SK-N-SH (cell line): ENCODE measurements around the gene TBC1D9B. TPM values are rescaled to one million over a fixed set of nuclear protein-coding genes. Genes with fewer than 3 reads are reported as not detected.

Experiments used
- CTCF ChIA-PET: fragments of 300-600, 350-600 bp; formaldehyde crosslinking; extraction: SDS; loops from one replicate; lab custom pipeline; 2021; lab: Yijun Ruan, JAX
- POLR2A ChIA-PET: fragments of 350-600 bp; sonication (Branson Sonifier 250); formaldehyde crosslinking; extraction: SDS; loops from one replicate; lab custom pipeline; 2020; ENCODE audit warnings: antibody characterized with exemption, inconsistent platforms; lab: Yijun Ruan, JAX
- DNase-seq: peaks from one replicate; pipeline ENCODE4 v3.0.0; 2012
- H2AFZ ChIP-seq: fragments of 200-600 bp; sonication (generic); 2 replicates; pipeline ENCODE4 v1.8.1; 2016; ENCODE audit warnings: antibody characterized with exemption, mild to moderate bottlenecking, low read depth
- H3F3A ChIP-seq: fragments of 200-600 bp; sonication (generic); replicated peaks from 2 replicates; pipeline ENCODE3; 2016; ENCODE audit warnings: antibody characterized with exemption, mild to moderate bottlenecking; ENCODE audit not compliant: insufficient read depth
- H3K27ac ChIP-seq, 2 experiments: fragments of 200-500 bp in 1 of 2; fragments of 200-600 bp in 1 of 2; sonication (Bioruptor generic) in 1 of 2; sonication (generic), shearing (Covaris generic) in 1 of 2; 2 replicates each; pipeline versions ENCODE4 v1.5.1 to v1.6.1; 2014 to 2016; ENCODE audit warnings: low read depth in 2 of 2, inconsistent platforms in 1 of 2, low read length in 1 of 2, mild to moderate bottlenecking in 1 of 2, mixed read lengths in 1 of 2
- H3K27me3 ChIP-seq: fragments of 200-600 bp; sonication (generic), shearing (Covaris generic); 2 replicates; pipeline ENCODE4 v1.6.1; 2016; ENCODE audit warnings: mixed run types; ENCODE audit not compliant: insufficient read depth
- H3K36me3 ChIP-seq, 2 experiments: fragments of 200-500 bp in 1 of 2; fragments of 200-600 bp in 1 of 2; sonication (Bioruptor generic) in 1 of 2; sonication (generic) in 1 of 2; replicated peaks in 1 of 2; 2 replicates each; pipeline versions ENCODE3 to v1.5.1; 2014 to 2016; ENCODE audit warnings: low read length in 1 of 2, mild to moderate bottlenecking in 1 of 2; ENCODE audit not compliant: insufficient read depth in 2 of 2, control insufficient read depth in 1 of 2
- H3K4me1 ChIP-seq, 2 experiments: fragments of 200-500 bp in 1 of 2; fragments of 200-600 bp in 1 of 2; sonication (Bioruptor generic) in 1 of 2; sonication (generic), shearing (Covaris generic) in 1 of 2; 2 replicates each; pipeline versions ENCODE4 v1.5.1 to v1.6.1; 2014 to 2016; ENCODE audit warnings: low read depth in 1 of 2, low read length in 1 of 2, mixed run types in 1 of 2; ENCODE audit not compliant: insufficient read depth in 2 of 2, control insufficient read depth in 1 of 2
- H3K4me2 ChIP-seq: fragments of 200-600 bp; sonication (generic), shearing (Covaris generic); 2 replicates; pipeline ENCODE4 v1.6.1; 2017; ENCODE audit warnings: mixed run types
- H3K4me3 ChIP-seq, 2 experiments: fragments of 200-500 bp in 1 of 2; fragments of 200-600 bp in 1 of 2; sonication (Bioruptor generic) in 1 of 2; sonication (generic), shearing (Covaris generic) in 1 of 2; 2 replicates each; pipeline versions ENCODE4 v1.5.1 to v1.8.1; 2014 to 2016; ENCODE audit warnings: low read depth in 2 of 2, inconsistent platforms in 1 of 2, low read length in 1 of 2, mild to moderate bottlenecking in 1 of 2, mixed read lengths in 1 of 2, moderate library complexity in 1 of 2
- H3K79me2 ChIP-seq: fragments of 200-600 bp; sonication (generic); 2 replicates; pipeline ENCODE4 v1.8.1; 2017; ENCODE audit warnings: mild to moderate bottlenecking; ENCODE audit not compliant: insufficient read depth
- H3K9ac ChIP-seq: fragments of 200-600 bp; sonication (generic); 2 replicates; pipeline ENCODE4 v1.6.1; 2017; ENCODE audit warnings: mixed run types
- H3K9me2 ChIP-seq: fragments of 200-600 bp; sonication (generic); 2 replicates; pipeline ENCODE4 v1.6.1; 2017; ENCODE audit warnings: mixed run types
- H3K9me3 ChIP-seq: fragments of 200-600 bp; sonication (generic); 2 replicates; pipeline ENCODE4 v1.6.1; 2017; ENCODE audit warnings: mixed run types, mild to moderate bottlenecking, moderate library complexity
- H4K20me1 ChIP-seq: fragments of 200-600 bp; sonication (generic); 2 replicates; pipeline ENCODE4 v1.6.1; 2017; ENCODE audit warnings: mild to moderate bottlenecking, mixed run types; ENCODE audit not compliant: insufficient read depth
- CTCF ChIP-seq: fragments of 200-600 bp; sonication (generic); IDR thresholded peaks from 2 replicates; pipeline ENCODE4 v1.6.1; 2017; ENCODE audit warnings: antibody characterized with exemption, mild to moderate bottlenecking, moderate library complexity
- ELF1 ChIP-seq: IDR thresholded peaks from 2 replicates; pipeline ENCODE4 v1.4.0; 2012
- EZH2phosphoT487 ChIP-seq: fragments of 200-600 bp; sonication (generic); IDR thresholded peaks from 2 replicates; pipeline ENCODE4 v1.6.1; 2017; ENCODE audit warnings: low read depth, mixed run types, mild to moderate bottlenecking, antibody characterized with exemption, moderate library complexity, borderline replicate concordance
- FOXJ3 ChIP-seq: sonication (generic); formaldehyde crosslinking; IDR thresholded peaks from 2 replicates; pipeline ENCODE4 v1.5.1; 2020; ENCODE audit warnings: mild to moderate bottlenecking, missing genetic modification reagents
- FOXM1 ChIP-seq: IDR thresholded peaks from 2 replicates; pipeline ENCODE4 v1.4.0; 2012; ENCODE audit warnings: low read depth, mild to moderate bottlenecking
- MAX ChIP-seq: IDR thresholded peaks from 2 replicates; pipeline ENCODE4 v1.4.0; 2012; ENCODE audit warnings: low read depth
- POLR2AphosphoS5 ChIP-seq: IDR thresholded peaks from 2 replicates; pipeline ENCODE4 v1.6.1; 2012; ENCODE audit warnings: low read depth, low read length
- RCOR1 ChIP-seq: fragments of 150-350 bp; IDR thresholded peaks from 2 replicates; pipeline ENCODE4 v1.6.1; 2017; ENCODE audit warnings: antibody characterized with exemption, low read length
- REST ChIP-seq: IDR thresholded peaks from 2 replicates; pipeline ENCODE4 v1.6.1; 2012; ENCODE audit warnings: mild to moderate bottlenecking, low read depth, low read length, moderate library complexity
- RXRA ChIP-seq: IDR thresholded peaks from 2 replicates; pipeline ENCODE4 v1.4.0; 2012; ENCODE audit warnings: low read depth, mild to moderate bottlenecking, borderline replicate concordance
- SMC3 ChIP-seq: IDR thresholded peaks from 2 replicates; pipeline ENCODE4 v1.6.1; 2012; ENCODE audit warnings: low read depth, low read length, improper control_type of control experiment
- TCF12 ChIP-seq: IDR thresholded peaks from 2 replicates; pipeline ENCODE4 v1.4.0; 2012
- USF1 ChIP-seq: IDR thresholded peaks from 2 replicates; pipeline ENCODE4 v1.4.0; 2012; ENCODE audit warnings: low read depth, borderline replicate concordance
- ZBTB33 ChIP-seq: IDR thresholded peaks from 2 replicates; pipeline ENCODE4 v1.4.0; 2012; ENCODE audit warnings: low read depth, borderline replicate concordance
- WGBS: methylation state at CpG from one replicate; pipeline ENCODE4 v1.1.6; 2017; ENCODE audit warnings: low lambda C conversion rate; 5-methylcytosine and 5-hydroxymethylcytosine counted together
- polyA plus RNA-seq, 3 experiments: library from polyadenylated mRNA; depleted of rRNA; stranded (reverse); fragments of >200 nt; gene quantifications; 2 replicates each; pipeline ENCODE4 v1.2.3, GENCODE V29; 2012

Gene TBC1D9B
- polyA plus RNA-seq, 1 of the 3 experiments (the other 2 are of a cell fraction): 75.6 TPM

GRCh38 chr5:179820127-179820482, 87.6 kb downstream of the TBC1D9B start:
- H3F3A ChIP-seq: peaks cover 11% of the 10 kb centered on the region
- TF ChIP-seq RCOR1 (no peak), EZH2phosphoT487 (no peak), MAX (no peak), REST (no peak), SMC3 (no peak), ELF1 (no peak), FOXM1 (no peak), FOXJ3 (no peak), USF1 (no peak), RXRA (no peak), TCF12 (no peak), CTCF (no peak), ZBTB33 (no peak), POLR2AphosphoS5 (no peak)
- TF ChIP-seq, all 33 proteins: peak for 0
- H3K27me3 ChIP-seq: no peaks in the 10 kb centered on the region
- peak overlapping the region; percentile 97; a peak in 3 of 4 replicates for H3K4me3 ChIP-seq
- POLR2A ChIA-PET: interaction anchor here (0.7 to 1.7 kb wide), 3 partner anchors 14 to 87 kb away, joined by 3 to 4 read pairs (median 4); partner anchors contain the start of gene MAML1
- CTCF ChIA-PET: interaction anchor here (0.6 to 1.7 kb wide), 4 partner anchors 9 to 47 kb away, joined by 3 to 5 read pairs (median 4); no protein-coding TSS in a partner anchor
- no peaks in the 10 kb centered on the region for H3K9me2 ChIP-seq
- peaks cover 25 to 26% of the 10 kb centered on the region in 2 experiments for H3K36me3 ChIP-seq
- peak overlapping the region; percentile 75 for H3K4me2 ChIP-seq
- peaks cover 41% of the 10 kb centered on the region for H4K20me1 ChIP-seq
- H3K4me1 ChIP-seq: peaks cover 22 to 39% of the 10 kb centered on the region in 2 experiments
- H3K9me3 ChIP-seq: no peaks in the 10 kb centered on the region
- H3K9ac ChIP-seq: peak overlapping the region; percentile 97
- WGBS: 41% methylated on average over 6 of the region's 12 CpGs
- no peak for DNase-seq
- peak overlapping the region; percentile 84 to 94 for H3K27ac ChIP-seq
- H3K79me2 ChIP-seq: peaks cover 49% of the 10 kb centered on the region
- H2AFZ ChIP-seq: 0 out of 2 replicates have a peak overlapping the region, but pooled peaks have one; percentile 49
